Measurements from ENCODE around the gene LRRC7. TPM values are rescaled to one million over a fixed set of nuclear protein-coding genes. Genes with fewer than 3 reads are reported as not detected.

LRRC7 gene
- polyA plus RNA-seq, 1 of the 3 experiments (the other 2 are of a cell fraction) = 0.02 TPM

DNA sequence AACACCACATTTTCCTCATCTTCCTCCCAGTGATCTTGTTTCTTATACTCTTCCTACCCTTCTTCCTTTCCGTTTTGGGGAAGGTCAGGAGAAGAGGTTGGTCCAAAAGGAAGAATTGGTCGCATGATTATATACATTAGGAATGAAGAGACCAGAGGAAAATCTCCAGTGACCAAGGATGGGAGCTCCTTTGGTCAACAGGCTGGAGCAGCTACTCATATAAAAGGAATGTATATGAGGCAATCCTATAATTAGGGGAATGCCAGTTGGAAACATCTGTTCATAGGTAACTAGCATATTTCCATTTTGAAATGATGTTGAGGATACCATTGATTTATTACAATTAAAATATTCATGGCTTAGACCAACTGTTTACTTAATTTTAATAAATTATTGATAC is 523.2 kb downstream of the LRRC7 start:
- Histone ChIP-seq H3K9me2 (no peaks in the 10 kb centered on the region), H3K79me2 (ENCODE audit: insufficient read depth) (no peaks in the 10 kb centered on the region), H3K9me3 (no peaks in the 10 kb centered on the region; the same call in 1 of the 2 replicates), H3K4me3 (ENCODE audit: low read depth in 2 of 2, low read length in 1 of 2) (no peak overlapping the region), H2AFZ (ENCODE audit: low read depth) (0 out of 2 replicates have a peak overlapping the region, but pooled peaks have one; percentile 13), H3K9ac (no peak overlapping the region), H4K20me1 (ENCODE audit: insufficient read depth) (no peaks in the 10 kb centered on the region), H3K4me2 (no peak overlapping the region), H3F3A (replicated peaks; ENCODE audit: insufficient read depth) (no peaks in the 10 kb centered on the region), H3K4me1 (ENCODE audit: control insufficient read depth in 1 of 2, insufficient read depth in 2 of 2, low read depth in 1 of 2, low read length in 1 of 2) (peaks cover 3 to 8% of the 10 kb centered on the region in 2 experiments; a peak in 2 of 4 replicates), H3K36me3 (replicated peaks in 1 of 2; ENCODE audit: control insufficient read depth in 1 of 2, insufficient read depth in 2 of 2, low read length in 1 of 2) (no peaks in the 10 kb centered on the region), H3K27ac (ENCODE audit: low read depth in 2 of 2, low read length in 1 of 2) (no peak overlapping the region), H3K27me3 (ENCODE audit: insufficient read depth) (no peaks in the 10 kb centered on the region)
- ChIA-PET POLR2A (no interaction called here), CTCF (interaction anchor here (1.1 kb wide), 1 partner anchor 10 kb away, joined by 4 read pairs; no protein-coding TSS in a partner anchor)
- TF ChIP-seq, protein P1, sequence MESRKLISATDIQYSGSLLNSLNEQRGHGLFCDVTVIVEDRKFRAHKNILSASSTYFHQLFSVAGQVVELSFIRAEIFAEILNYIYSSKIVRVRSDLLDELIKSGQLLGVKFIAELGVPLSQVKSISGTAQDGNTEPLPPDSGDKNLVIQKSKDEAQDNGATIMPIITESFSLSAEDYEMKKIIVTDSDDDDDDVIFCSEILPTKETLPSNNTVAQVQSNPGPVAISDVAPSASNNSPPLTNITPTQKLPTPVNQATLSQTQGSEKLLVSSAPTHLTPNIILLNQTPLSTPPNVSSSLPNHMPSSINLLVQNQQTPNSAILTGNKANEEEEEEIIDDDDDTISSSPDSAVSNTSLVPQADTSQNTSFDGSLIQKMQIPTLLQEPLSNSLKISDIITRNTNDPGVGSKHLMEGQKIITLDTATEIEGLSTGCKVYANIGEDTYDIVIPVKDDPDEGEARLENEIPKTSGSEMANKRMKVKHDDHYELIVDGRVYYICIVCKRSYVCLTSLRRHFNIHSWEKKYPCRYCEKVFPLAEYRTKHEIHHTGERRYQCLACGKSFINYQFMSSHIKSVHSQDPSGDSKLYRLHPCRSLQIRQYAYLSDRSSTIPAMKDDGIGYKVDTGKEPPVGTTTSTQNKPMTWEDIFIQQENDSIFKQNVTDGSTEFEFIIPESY (IDR thresholded peaks at IDR 0.05; ENCODE audit: borderline replicate concordance, low read depth) = no peak
- TF ChIP-seq, protein P2, sequence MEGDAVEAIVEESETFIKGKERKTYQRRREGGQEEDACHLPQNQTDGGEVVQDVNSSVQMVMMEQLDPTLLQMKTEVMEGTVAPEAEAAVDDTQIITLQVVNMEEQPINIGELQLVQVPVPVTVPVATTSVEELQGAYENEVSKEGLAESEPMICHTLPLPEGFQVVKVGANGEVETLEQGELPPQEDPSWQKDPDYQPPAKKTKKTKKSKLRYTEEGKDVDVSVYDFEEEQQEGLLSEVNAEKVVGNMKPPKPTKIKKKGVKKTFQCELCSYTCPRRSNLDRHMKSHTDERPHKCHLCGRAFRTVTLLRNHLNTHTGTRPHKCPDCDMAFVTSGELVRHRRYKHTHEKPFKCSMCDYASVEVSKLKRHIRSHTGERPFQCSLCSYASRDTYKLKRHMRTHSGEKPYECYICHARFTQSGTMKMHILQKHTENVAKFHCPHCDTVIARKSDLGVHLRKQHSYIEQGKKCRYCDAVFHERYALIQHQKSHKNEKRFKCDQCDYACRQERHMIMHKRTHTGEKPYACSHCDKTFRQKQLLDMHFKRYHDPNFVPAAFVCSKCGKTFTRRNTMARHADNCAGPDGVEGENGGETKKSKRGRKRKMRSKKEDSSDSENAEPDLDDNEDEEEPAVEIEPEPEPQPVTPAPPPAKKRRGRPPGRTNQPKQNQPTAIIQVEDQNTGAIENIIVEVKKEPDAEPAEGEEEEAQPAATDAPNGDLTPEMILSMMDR (IDR thresholded peaks at IDR 0.05) = no peak
- TF ChIP-seq RFX5 (IDR thresholded peaks at IDR 0.05; ENCODE audit: low read length) (no peak), FOXM1 (IDR thresholded peaks at IDR 0.05; ENCODE audit: low read depth) (no peak), SIN3A (IDR thresholded peaks at IDR 0.05; ENCODE audit: borderline replicate concordance, low read depth, low read length) (no peak), GABPA (IDR thresholded peaks at IDR 0.05; ENCODE audit: low read depth) (no peak), YY1 (IDR thresholded peaks at IDR 0.05; ENCODE audit: low read depth) (no peak), JUND (IDR thresholded peaks at IDR 0.05) (peak; percentile 37; the same call in 1 of the 2 replicates), POLR2AphosphoS5 (IDR thresholded peaks at IDR 0.05; ENCODE audit: low read depth, low read length) (no peak), SMC3 (IDR thresholded peaks at IDR 0.05; ENCODE audit: low read depth, low read length) (no peak), EP300 (IDR thresholded peaks at IDR 0.05; ENCODE audit: borderline replicate concordance in 1 of 2, low read depth in 1 of 2, low read length in 1 of 2) (peak in 1 of 2 experiments; percentile 22; a peak in 1 of 4 replicates), TCF12 (IDR thresholded peaks at IDR 0.05) (peak; percentile 69), FOSL2 (IDR thresholded peaks at IDR 0.05; ENCODE audit: borderline replicate concordance, low read depth) (peak; percentile 26; the same call in 1 of the 2 replicates), NFIC (IDR thresholded peaks at IDR 0.05; ENCODE audit: borderline replicate concordance) (no peak)
- TF ChIP-seq, protein P3, sequence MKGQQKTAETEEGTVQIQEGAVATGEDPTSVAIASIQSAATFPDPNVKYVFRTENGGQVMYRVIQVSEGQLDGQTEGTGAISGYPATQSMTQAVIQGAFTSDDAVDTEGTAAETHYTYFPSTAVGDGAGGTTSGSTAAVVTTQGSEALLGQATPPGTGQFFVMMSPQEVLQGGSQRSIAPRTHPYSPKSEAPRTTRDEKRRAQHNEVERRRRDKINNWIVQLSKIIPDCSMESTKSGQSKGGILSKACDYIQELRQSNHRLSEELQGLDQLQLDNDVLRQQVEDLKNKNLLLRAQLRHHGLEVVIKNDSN (IDR thresholded peaks at IDR 0.05; ENCODE audit: borderline replicate concordance, low read depth) = no peak
- TF ChIP-seq, protein P4, sequence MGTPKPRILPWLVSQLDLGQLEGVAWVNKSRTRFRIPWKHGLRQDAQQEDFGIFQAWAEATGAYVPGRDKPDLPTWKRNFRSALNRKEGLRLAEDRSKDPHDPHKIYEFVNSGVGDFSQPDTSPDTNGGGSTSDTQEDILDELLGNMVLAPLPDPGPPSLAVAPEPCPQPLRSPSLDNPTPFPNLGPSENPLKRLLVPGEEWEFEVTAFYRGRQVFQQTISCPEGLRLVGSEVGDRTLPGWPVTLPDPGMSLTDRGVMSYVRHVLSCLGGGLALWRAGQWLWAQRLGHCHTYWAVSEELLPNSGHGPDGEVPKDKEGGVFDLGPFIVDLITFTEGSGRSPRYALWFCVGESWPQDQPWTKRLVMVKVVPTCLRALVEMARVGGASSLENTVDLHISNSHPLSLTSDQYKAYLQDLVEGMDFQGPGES (IDR thresholded peaks at IDR 0.05; ENCODE audit: low read depth, low read length) = no peak
- TF ChIP-seq, protein P5, sequence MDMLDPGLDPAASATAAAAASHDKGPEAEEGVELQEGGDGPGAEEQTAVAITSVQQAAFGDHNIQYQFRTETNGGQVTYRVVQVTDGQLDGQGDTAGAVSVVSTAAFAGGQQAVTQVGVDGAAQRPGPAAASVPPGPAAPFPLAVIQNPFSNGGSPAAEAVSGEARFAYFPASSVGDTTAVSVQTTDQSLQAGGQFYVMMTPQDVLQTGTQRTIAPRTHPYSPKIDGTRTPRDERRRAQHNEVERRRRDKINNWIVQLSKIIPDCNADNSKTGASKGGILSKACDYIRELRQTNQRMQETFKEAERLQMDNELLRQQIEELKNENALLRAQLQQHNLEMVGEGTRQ (IDR thresholded peaks at IDR 0.05; ENCODE audit: borderline replicate concordance, low read depth, low read length) = no peak
- TF ChIP-seq, protein P6, sequence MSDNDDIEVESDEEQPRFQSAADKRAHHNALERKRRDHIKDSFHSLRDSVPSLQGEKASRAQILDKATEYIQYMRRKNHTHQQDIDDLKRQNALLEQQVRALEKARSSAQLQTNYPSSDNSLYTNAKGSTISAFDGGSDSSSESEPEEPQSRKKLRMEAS (IDR thresholded peaks at IDR 0.05; ENCODE audit: low read depth) = no peak
- TF ChIP-seq, protein P7, sequence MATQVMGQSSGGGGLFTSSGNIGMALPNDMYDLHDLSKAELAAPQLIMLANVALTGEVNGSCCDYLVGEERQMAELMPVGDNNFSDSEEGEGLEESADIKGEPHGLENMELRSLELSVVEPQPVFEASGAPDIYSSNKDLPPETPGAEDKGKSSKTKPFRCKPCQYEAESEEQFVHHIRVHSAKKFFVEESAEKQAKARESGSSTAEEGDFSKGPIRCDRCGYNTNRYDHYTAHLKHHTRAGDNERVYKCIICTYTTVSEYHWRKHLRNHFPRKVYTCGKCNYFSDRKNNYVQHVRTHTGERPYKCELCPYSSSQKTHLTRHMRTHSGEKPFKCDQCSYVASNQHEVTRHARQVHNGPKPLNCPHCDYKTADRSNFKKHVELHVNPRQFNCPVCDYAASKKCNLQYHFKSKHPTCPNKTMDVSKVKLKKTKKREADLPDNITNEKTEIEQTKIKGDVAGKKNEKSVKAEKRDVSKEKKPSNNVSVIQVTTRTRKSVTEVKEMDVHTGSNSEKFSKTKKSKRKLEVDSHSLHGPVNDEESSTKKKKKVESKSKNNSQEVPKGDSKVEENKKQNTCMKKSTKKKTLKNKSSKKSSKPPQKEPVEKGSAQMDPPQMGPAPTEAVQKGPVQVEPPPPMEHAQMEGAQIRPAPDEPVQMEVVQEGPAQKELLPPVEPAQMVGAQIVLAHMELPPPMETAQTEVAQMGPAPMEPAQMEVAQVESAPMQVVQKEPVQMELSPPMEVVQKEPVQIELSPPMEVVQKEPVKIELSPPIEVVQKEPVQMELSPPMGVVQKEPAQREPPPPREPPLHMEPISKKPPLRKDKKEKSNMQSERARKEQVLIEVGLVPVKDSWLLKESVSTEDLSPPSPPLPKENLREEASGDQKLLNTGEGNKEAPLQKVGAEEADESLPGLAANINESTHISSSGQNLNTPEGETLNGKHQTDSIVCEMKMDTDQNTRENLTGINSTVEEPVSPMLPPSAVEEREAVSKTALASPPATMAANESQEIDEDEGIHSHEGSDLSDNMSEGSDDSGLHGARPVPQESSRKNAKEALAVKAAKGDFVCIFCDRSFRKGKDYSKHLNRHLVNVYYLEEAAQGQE (IDR thresholded peaks at IDR 0.05; ENCODE audit: low read depth, low read length) = no peak
- no peak for DNase-seq
- 38% methylated on average over 2 of the region's 2 CpGs for WGBS (ENCODE audit: low lambda C conversion rate)

Measured in SK-N-SH (cell line).